Activated CD8-positive, alpha-beta T cell treated with anti-CD3 and anti-CD28 coated beads for 36 hours (primary cell): ENCODE measurements around the gene AGPAT1. TPM values are rescaled to one million over a fixed set of nuclear protein-coding genes. Genes with fewer than 3 reads are reported as not detected.

ENCODE experiments used
- ATAC-seq: fragments of 200-7000 bp; cut with Tn5 transposase; one replicate; pipeline ENCODE4 v1.10.0; 2021; ENCODE audit warnings: mild to moderate bottlenecking, moderate library complexity
- CTCF ChIA-PET: fragments of 350-600 bp; sonication (Branson Sonifier 250); formaldehyde crosslinking; loops from one replicate; lab custom pipeline; 2021; ENCODE audit warnings: antibody characterized with exemption; lab: Charles Lee
- POLR2A ChIA-PET: fragments of 350-600 bp; sonication (Branson Sonifier 250); formaldehyde crosslinking; loops from one replicate; lab custom pipeline; 2021; ENCODE audit warnings: antibody characterized with exemption; lab: Charles Lee
- DNase-seq: peaks from one replicate; pipeline ENCODE4 v3.0.0-alpha.2; 2020
- H3K27ac Mint-ChIP-seq: one replicate; pipeline ENCODE4 v1.8.0; 2021; ENCODE audit warnings: mild to moderate bottlenecking, mixed read lengths
- H3K27me3 Mint-ChIP-seq: one replicate; pipeline ENCODE4 v1.8.0; 2021; ENCODE audit warnings: mixed read lengths
- H3K36me3 Mint-ChIP-seq: one replicate; pipeline ENCODE4 v1.8.0; 2021; ENCODE audit warnings: low read depth, mixed read lengths
- H3K4me1 Mint-ChIP-seq: one replicate; pipeline ENCODE4 v1.8.0; 2021; ENCODE audit warnings: low read depth, mixed read lengths
- H3K4me3 Mint-ChIP-seq: one replicate; pipeline ENCODE4 v1.8.0; 2021; ENCODE audit warnings: mild to moderate bottlenecking, moderate library complexity, mixed read lengths
- H3K9me3 Mint-ChIP-seq: one replicate; pipeline ENCODE4 v1.8.0; 2021; ENCODE audit warnings: mixed read lengths
- CTCF ChIP-seq: fragments of 200-600 bp; IDR thresholded peaks from one replicate; pipeline ENCODE4 v1.8.0; 2022; ENCODE audit warnings: antibody characterized with exemption, mild to moderate bottlenecking
- intact Hi-C: fragments of 100-400 bp; cut with micrococcal nuclease; formaldehyde crosslinking; loops from one replicate; pipeline ENCODE4 v1.10.0; 2022
- total RNA-seq, 2 experiments: library from RNA; stranded (reverse); gene quantifications; one replicate each; pipeline ENCODE4 v1.2.3, GENCODE V29; 2021

Gene AGPAT1
- total RNA-seq, 2 experiments from 2014 or later: 24.6 to 28.7 TPM

GRCh38 chr6:32166411-32167061 lies 9.3 kb downstream of the AGPAT1 start:
- Mint-ChIP-seq H3K4me1 (peaks cover 7% of the 10 kb centered on the region), H3K27ac (no peak overlapping the region)

GRCh38 chr6:32164295-32164694 lies 11.6 kb downstream of the AGPAT1 start, which contains the start of gene EGFL8:
Gene EGFL8 (plus strand): TSS chr6:32164595. CDS start chr6:32166166, 1,571 bp downstream.
- H3K27me3 Mint-ChIP-seq: no peaks in the 10 kb centered on the region

More at GRCh38 chr6:32166411-32167061, 9.3 kb downstream of the AGPAT1 start:
- intact Hi-C loops: no loop called here
- POLR2A ChIA-PET: no interaction called here
- DNase-seq (no peak), ATAC-seq (no peak)
- H3K27me3 Mint-ChIP-seq: no peaks in the 10 kb centered on the region
- CTCF ChIA-PET: interaction anchor here (1.4 kb wide), 1 partner anchor 48 kb away, joined by 4 read pairs; no protein-coding TSS in a partner anchor
- TF ChIP-seq CTCF: no peak
- no peaks in the 10 kb centered on the region for H3K9me3 Mint-ChIP-seq
- peaks cover 26% of the 10 kb centered on the region for H3K36me3 Mint-ChIP-seq
- H3K4me3 Mint-ChIP-seq: no peak overlapping the region

GRCh38 chr6:32163559-32164258 lies 12.2 kb downstream of the AGPAT1 start:
- intact Hi-C loops: no loop called here
- no peak for ATAC-seq
- CTCF ChIA-PET: interaction anchor here (1.2 to 2.9 kb wide), 3 partner anchors 27 to 47 kb away, joined by 3 to 7 read pairs (median 3); no protein-coding TSS in a partner anchor
- H3K4me3 Mint-ChIP-seq: no peak overlapping the region
- no peak for TF ChIP-seq CTCF
- H3K27ac Mint-ChIP-seq: no peak overlapping the region
- H3K9me3 Mint-ChIP-seq: no peaks in the 10 kb centered on the region
- peaks cover 2% of the 10 kb centered on the region for H3K4me1 Mint-ChIP-seq
- DNase-seq: no peak
- POLR2A ChIA-PET: interaction anchor here (1.1 kb wide), 1 partner anchor 10 kb away, joined by 4 read pairs; no protein-coding TSS in a partner anchor
- peaks cover 19% of the 10 kb centered on the region for H3K36me3 Mint-ChIP-seq
- H3K27me3 Mint-ChIP-seq: no peaks in the 10 kb centered on the region

More at GRCh38 chr6:32164295-32164694, 11.6 kb downstream of the AGPAT1 start, which contains the start of gene EGFL8:
- Mint-ChIP-seq H3K4me1 (peaks cover 4% of the 10 kb centered on the region), H3K27ac (no peak within 1 kb of the TSS), H3K9me3 (no peaks in the 10 kb centered on the region), H3K36me3 (peaks cover 23% of the 10 kb centered on the region), H3K4me3 (no peak within 1 kb of the TSS)
- CTCF ChIA-PET: interaction anchor here (1.2 to 2.9 kb wide), 4 partner anchors 9 to 47 kb away, joined by 3 to 7 read pairs (median 4); no protein-coding TSS in a partner anchor
- DNase-seq: no peak
- no peak for TF ChIP-seq CTCF
- no peak for ATAC-seq
- POLR2A ChIA-PET: interaction anchor here (1.1 kb wide), 1 partner anchor 10 kb away, joined by 4 read pairs; no protein-coding TSS in a partner anchor
- intact Hi-C loops: no loop called here

GRCh38 chr6:32158052-32158451 lies 17.8 kb downstream of the AGPAT1 start:
- no peak overlapping the region for H3K27ac Mint-ChIP-seq
- H3K27me3 Mint-ChIP-seq: no peaks in the 10 kb centered on the region
- ChIA-PET POLR2A (interaction anchor here (0.6 to 1.1 kb wide), 2 partner anchors 28 to 72 kb away, joined by 3 read pairs; partner anchors contain the start of gene FKBPL), CTCF (interaction anchor here (1.0 to 1.2 kb wide), 4 partner anchors 9 to 627 kb away, joined by 3 to 6 read pairs (median 3); no protein-coding TSS in a partner anchor)
- no peak for TF ChIP-seq CTCF
- no peak overlapping the region for H3K4me3 Mint-ChIP-seq
- intact Hi-C loops: loop anchor here (5.0 kb wide), 1 partner anchor 41 kb away; no protein-coding TSS in a partner anchor
- ATAC-seq (no peak), DNase-seq (no peak)
- peaks cover 15% of the 10 kb centered on the region for H3K4me1 Mint-ChIP-seq
- H3K9me3 Mint-ChIP-seq: no peaks in the 10 kb centered on the region
- H3K36me3 Mint-ChIP-seq: peaks cover 18% of the 10 kb centered on the region
